ENCODE measurements around the gene TIMM8B. TPM values are rescaled to one million over a fixed set of nuclear protein-coding genes. Genes with fewer than 3 reads are reported as not detected.

The TIMM8B gene, protein sequence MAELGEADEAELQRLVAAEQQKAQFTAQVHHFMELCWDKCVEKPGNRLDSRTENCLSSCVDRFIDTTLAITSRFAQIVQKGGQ
- total RNA-seq: 38.6 and 48.5 TPM in 2 replicates

DNA sequence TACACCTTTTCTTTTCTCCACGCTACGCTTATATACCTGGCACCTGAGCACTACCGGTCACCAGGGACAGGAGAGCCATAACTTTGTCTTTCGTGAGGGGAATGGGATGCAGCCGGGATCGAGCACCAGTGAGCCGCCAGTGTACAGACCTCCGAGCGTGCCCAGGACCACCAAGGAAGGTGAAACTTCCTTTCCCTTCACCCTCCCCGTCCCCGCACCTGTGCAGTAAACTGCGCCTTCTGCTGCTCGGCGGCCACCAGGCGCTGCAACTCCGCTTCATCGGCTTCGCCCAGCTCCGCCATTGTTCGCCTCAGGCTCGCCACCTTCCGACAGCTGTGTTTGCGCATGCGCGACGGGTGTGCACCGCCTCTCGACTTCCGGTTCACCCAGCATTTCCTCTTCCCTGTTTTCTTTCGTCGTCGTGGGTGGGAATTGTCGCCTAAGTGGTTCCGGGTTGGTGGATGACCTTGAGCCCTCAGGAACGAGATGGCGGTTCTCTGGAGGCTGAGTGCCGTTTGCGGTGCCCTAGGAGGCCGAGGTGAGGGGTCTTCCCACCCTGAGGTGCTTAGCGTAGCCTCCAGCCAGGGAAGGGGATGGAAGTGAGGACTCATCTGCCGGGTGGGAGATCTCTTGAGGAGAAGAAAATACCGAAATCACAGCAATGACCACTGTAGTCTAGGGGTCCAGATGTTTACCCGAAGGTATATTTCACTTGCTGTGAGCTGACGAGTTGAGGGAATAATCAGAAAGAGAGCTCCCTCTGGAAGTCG is at the start of gene TIMM8B, which contains the start of gene SDHD:
Gene TIMM8B (minus strand): TSS at position 335 of the 770 bp plus-strand sequence. CDS start 33 bp downstream, at position 302.
Gene SDHD (plus strand): TSS at position 452 of the 770 bp plus-strand sequence. CDS start 35 bp downstream, at position 487.

DNA sequence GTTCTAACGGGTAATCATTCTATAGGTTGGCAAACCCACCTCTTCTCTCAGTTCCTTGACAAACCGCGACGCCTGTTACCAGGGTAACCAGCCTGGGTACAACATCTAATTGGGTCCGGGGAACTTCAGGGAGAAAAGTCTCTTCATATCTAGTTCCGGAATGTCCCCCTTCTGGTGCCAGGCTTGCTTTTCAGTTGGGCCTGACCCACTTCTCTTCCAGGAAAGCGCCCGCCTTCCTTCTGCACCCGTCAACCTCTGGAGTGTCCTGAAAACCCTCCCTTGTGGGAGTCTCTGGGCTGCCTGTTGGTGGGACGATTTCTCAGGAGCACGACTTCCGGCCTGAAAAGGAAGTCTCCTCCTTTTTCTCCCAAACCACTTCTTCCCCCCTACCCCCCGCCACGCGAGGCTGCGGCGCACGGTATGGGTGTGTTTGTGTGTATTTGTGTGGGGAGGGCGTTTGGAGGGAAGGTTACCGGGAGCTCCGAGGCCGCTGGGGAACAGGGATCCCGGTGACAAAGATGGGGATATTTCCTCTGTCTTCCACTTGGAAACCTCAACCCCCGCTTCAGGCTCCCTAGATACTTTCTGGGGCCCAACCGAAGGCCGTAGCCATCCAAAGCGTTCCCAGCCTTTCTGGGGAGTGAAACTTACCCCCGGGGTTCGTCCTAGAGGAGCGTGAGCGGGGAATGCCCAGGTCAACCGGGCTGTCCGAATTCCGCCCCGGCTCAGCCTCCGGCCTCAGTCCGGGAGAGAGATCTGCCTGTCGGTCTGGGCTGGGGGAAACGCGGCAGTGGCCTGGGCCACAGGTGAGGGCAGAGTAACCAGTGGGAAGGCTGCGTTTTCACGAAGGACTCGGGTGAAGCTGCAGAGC is 12.4 kb downstream of the TIMM8B start, which contains the start of the genes NKAPD1 and PIH1D2:
Gene NKAPD1 (plus strand): TSS at position 359 of the 871 bp plus-strand sequence. CDS start 1,276 bp downstream, outside the sequence.
Gene PIH1D2 (minus strand): TSS at position 77 of the 871 bp plus-strand sequence. CDS start 843 bp downstream, outside the sequence.

Small RNA genes within 50 kb of the gene (small RNA-seq; reads per million reads assigned to genes)
- not detected for gene AP000907.3

Other genes starting within 250 kb of the TIMM8B start
- 43.1 and 44.0 TPM in 2 replicates for gene ALG9, start 215.2 kb downstream of the TIMM8B start, total RNA-seq
- gene FDXACB1, start 207.6 kb downstream of the TIMM8B start, total RNA-seq: 1.7 and 2.6 TPM in 2 replicates
- gene CFAP68, start 207.2 kb downstream of the TIMM8B start, total RNA-seq: 7.1 and 9.8 TPM in 2 replicates
- gene CRYAB, start 175.0 kb downstream of the TIMM8B start, total RNA-seq: 93.2 and 117 TPM in 2 replicates
- gene HSPB2, start 174.0 kb downstream of the TIMM8B start, total RNA-seq: 1.7 and 2.2 TPM in 2 replicates
- gene C11orf52, start 167.8 kb downstream of the TIMM8B start, total RNA-seq: 1.7 and 2.0 TPM in 2 replicates
- 45.7 and 53.0 TPM in 2 replicates for gene DIXDC1, start 149.4 kb downstream of the TIMM8B start, total RNA-seq
- gene DLAT, start 61.3 kb downstream of the TIMM8B start, total RNA-seq: 37.8 and 42.7 TPM in 2 replicates
- 5.5 and 7.2 TPM in 2 replicates for gene PIH1D2, start 12.7 kb downstream of the TIMM8B start, total RNA-seq
- gene NKAPD1, start 12.5 kb downstream of the TIMM8B start, total RNA-seq: 34.9 and 40.3 TPM in 2 replicates
- gene SDHD, start 117 bp upstream of the TIMM8B start, total RNA-seq: 121 and 134 TPM in 2 replicates
- 0.39 TPM in 1 of 2 replicates, not detected in the other for gene IL18, start 77.3 kb upstream of the TIMM8B start, total RNA-seq
- 0.54 and 0.65 TPM in 2 replicates for gene TEX12, start 80.6 kb upstream of the TIMM8B start, total RNA-seq
- gene BCO2, start 88.8 kb upstream of the TIMM8B start, total RNA-seq: 1.5 and 2.0 TPM in 2 replicates
- 41.7 and 48.6 TPM in 2 replicates for gene PTS, start 139.7 kb upstream of the TIMM8B start, total RNA-seq
- gene PLET1, start 174.1 kb upstream of the TIMM8B start, total RNA-seq: not detected in 2 replicates